ENCODE measurements around the gene DOCK9. TPM values are rescaled to one million over a fixed set of nuclear protein-coding genes. Genes with fewer than 3 reads are reported as not detected.
A peak's percentile ranks its signal among the peaks of the same experiment; 100 is the strongest.

Gene DOCK9
- total RNA-seq, 1 donor from 2014 or later: 56.3 TPM

DNA sequence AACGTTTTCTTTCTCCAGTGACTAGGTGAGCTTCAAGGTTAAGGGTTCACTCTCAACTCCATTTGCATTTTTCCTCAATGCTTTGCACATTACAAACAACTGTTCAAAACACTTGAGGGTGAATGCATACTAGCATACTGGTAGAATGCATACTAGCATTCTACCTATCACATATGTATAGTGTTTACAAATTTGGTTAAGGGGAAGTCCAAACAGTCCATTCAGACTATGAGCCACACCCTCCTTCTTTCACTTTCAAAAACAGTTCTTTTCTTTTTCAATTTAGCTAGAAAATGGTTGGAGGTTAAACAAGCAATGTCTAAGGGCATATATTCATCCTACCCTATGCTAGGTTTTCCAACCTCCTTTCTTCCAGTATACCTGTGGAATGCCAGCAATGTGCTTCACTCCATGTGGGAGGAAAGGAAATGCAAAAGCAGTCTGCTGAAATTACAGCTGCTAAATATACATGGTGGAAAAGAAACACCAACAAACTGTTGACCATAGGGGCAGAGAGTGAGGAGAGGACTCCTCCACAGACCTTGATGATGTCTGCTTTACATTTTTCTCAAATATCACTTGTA, 102.6 kb downstream of the DOCK9 start:
- Histone ChIP-seq H3K9me3 (ENCODE audit: insufficient read depth, low read depth, low read length) (peaks cover 8% of the 10 kb centered on the region), H3K27ac (ENCODE audit: low read depth, low read length) (no peak overlapping the region), H3K9ac (ENCODE audit: low read length) (no peak overlapping the region), H3K27me3 (ENCODE audit: insufficient read depth, low read length) (no peaks in the 10 kb centered on the region), H3K4me1 (ENCODE audit: insufficient read depth, low read length) (no peaks in the 10 kb centered on the region), H3K79me2 (ENCODE audit: insufficient read depth, low read length) (no peaks in the 10 kb centered on the region), H3K4me3 (ENCODE audit: insufficient read depth, low read depth, low read length) (no peak overlapping the region), H3K4me2 (ENCODE audit: low read length) (no peak overlapping the region), H4K20me1 (ENCODE audit: insufficient read depth, low read length) (no peaks in the 10 kb centered on the region), H2AFZ (ENCODE audit: low read depth, low read length) (no peak overlapping the region), H3K36me3 (ENCODE audit: insufficient read depth, low read length) (peaks cover 10% of the 10 kb centered on the region)
- Mint-ChIP-seq H3K36me3 (ENCODE audit: low read depth, unreplicated experiment) (peaks cover 50% of the 10 kb centered on the region), H3K27ac (ENCODE audit: unreplicated experiment) (no peak overlapping the region), H3K4me3 (ENCODE audit: unreplicated experiment) (no peak overlapping the region), H3K4me1 (ENCODE audit: low read depth, unreplicated experiment) (peaks cover 10% of the 10 kb centered on the region), H3K9me3 (ENCODE audit: unreplicated experiment) (no peaks in the 10 kb centered on the region), H3K27me3 (ENCODE audit: low read depth, unreplicated experiment) (no peaks in the 10 kb centered on the region)
- no peak for TF ChIP-seq EZH2 (IDR thresholded peaks at IDR 0.05; ENCODE audit: insufficient read depth, low read length)
- DNase-seq (ENCODE audit: low read depth) (no peak), FAIRE-seq (no peak)

DNA sequence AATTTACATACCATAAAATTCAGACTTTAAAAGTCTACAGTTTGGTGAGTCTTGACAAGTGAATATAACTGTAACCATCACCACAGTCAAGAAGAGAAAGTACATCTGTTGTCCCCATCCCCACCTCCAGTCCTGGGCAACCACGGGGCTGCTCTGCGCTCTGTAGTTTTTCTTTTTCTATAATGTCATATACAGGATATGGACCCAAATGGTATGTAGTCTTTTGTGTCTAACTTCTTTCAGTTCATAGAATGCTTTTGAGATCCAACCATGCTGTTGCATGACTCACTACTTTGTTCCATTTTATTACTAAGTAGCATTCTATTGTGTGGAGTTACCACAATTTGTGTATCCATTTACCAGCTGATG, 103.9 kb downstream of the DOCK9 start:
- H3K27ac ChIP-seq (ENCODE audit: low read depth, low read length): no peak overlapping the region
- Mint-ChIP-seq H3K9me3 (ENCODE audit: unreplicated experiment) (peaks cover 3% of the 10 kb centered on the region), H3K4me1 (ENCODE audit: low read depth, unreplicated experiment) (peaks cover 10% of the 10 kb centered on the region), H3K4me3 (ENCODE audit: unreplicated experiment) (no peak overlapping the region), H3K36me3 (ENCODE audit: low read depth, unreplicated experiment) (peaks cover 45% of the 10 kb centered on the region), H3K27ac (ENCODE audit: unreplicated experiment) (no peak overlapping the region), H3K27me3 (ENCODE audit: low read depth, unreplicated experiment) (no peaks in the 10 kb centered on the region)
- no peaks in the 10 kb centered on the region for H3K27me3 ChIP-seq (ENCODE audit: insufficient read depth, low read length)
- no peaks in the 10 kb centered on the region for H4K20me1 ChIP-seq (ENCODE audit: insufficient read depth, low read length)
- no peaks in the 10 kb centered on the region for H3K79me2 ChIP-seq (ENCODE audit: insufficient read depth, low read length)
- H2AFZ ChIP-seq (ENCODE audit: low read depth, low read length): no peak overlapping the region
- DNase-seq (ENCODE audit: low read depth) (peak; percentile 10), FAIRE-seq (no peak)
- peaks cover 8% of the 10 kb centered on the region for H3K9me3 ChIP-seq (ENCODE audit: insufficient read depth, low read depth, low read length)
- TF ChIP-seq, protein P1, sequence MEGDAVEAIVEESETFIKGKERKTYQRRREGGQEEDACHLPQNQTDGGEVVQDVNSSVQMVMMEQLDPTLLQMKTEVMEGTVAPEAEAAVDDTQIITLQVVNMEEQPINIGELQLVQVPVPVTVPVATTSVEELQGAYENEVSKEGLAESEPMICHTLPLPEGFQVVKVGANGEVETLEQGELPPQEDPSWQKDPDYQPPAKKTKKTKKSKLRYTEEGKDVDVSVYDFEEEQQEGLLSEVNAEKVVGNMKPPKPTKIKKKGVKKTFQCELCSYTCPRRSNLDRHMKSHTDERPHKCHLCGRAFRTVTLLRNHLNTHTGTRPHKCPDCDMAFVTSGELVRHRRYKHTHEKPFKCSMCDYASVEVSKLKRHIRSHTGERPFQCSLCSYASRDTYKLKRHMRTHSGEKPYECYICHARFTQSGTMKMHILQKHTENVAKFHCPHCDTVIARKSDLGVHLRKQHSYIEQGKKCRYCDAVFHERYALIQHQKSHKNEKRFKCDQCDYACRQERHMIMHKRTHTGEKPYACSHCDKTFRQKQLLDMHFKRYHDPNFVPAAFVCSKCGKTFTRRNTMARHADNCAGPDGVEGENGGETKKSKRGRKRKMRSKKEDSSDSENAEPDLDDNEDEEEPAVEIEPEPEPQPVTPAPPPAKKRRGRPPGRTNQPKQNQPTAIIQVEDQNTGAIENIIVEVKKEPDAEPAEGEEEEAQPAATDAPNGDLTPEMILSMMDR (IDR thresholded peaks at IDR 0.05; ENCODE audit: insufficient read depth, low read depth, low read length): no peak
- no peak for TF ChIP-seq EZH2 (IDR thresholded peaks at IDR 0.05; ENCODE audit: insufficient read depth, low read length)
- no peak overlapping the region for H3K4me2 ChIP-seq (ENCODE audit: low read length)
- H3K4me1 ChIP-seq (ENCODE audit: insufficient read depth, low read length): no peaks in the 10 kb centered on the region
- H3K9ac ChIP-seq (ENCODE audit: low read length): no peak overlapping the region
- H3K36me3 ChIP-seq (ENCODE audit: insufficient read depth, low read length): peaks cover 6% of the 10 kb centered on the region
- no peak overlapping the region for H3K4me3 ChIP-seq (ENCODE audit: insufficient read depth, low read depth, low read length)

DNA sequence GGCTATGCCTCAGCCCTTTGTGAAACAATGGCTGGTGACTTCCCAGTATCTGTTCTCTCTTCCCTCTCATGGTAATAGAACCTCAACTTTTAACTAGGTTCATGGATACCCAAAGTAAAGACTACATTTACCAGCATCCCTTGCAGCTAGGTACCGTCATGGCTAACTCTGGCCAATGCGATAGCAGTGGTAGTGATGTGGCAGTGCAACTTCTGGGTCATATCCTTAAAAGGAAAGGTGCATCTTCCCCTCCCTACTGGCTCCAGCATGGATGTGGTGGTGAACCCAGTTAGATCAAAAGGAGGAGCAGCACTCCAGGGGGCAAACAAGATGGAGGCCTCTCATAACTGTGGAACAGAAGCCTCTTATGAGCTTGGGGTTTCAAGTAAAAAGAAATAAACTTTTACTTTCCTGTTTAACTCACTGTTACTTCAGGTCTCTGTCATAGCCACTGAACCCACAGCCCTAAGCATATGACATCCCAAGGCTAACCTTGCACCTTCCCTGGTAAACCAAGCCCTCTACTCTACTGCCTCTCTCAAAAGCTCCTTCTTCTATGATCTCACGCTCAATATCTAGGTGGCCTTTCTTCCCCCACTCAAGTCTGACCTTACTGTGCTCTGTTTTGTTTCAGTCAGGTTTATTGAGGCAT, 104.4 kb downstream of the DOCK9 start:
- Mint-ChIP-seq H3K9me3 (ENCODE audit: unreplicated experiment) (peaks cover 3% of the 10 kb centered on the region), H3K4me1 (ENCODE audit: low read depth, unreplicated experiment) (peaks cover 10% of the 10 kb centered on the region), H3K27ac (ENCODE audit: unreplicated experiment) (no peak overlapping the region), H3K27me3 (ENCODE audit: low read depth, unreplicated experiment) (no peaks in the 10 kb centered on the region), H3K36me3 (ENCODE audit: low read depth, unreplicated experiment) (peaks cover 47% of the 10 kb centered on the region), H3K4me3 (ENCODE audit: unreplicated experiment) (no peak overlapping the region)
- Histone ChIP-seq H3K4me2 (ENCODE audit: low read length) (no peak overlapping the region), H4K20me1 (ENCODE audit: insufficient read depth, low read length) (no peaks in the 10 kb centered on the region), H3K4me3 (ENCODE audit: insufficient read depth, low read depth, low read length) (no peak overlapping the region), H3K9me3 (ENCODE audit: insufficient read depth, low read depth, low read length) (peaks cover 8% of the 10 kb centered on the region), H3K27ac (ENCODE audit: low read depth, low read length) (no peak overlapping the region), H3K4me1 (ENCODE audit: insufficient read depth, low read length) (no peaks in the 10 kb centered on the region), H2AFZ (ENCODE audit: low read depth, low read length) (no peak overlapping the region), H3K79me2 (ENCODE audit: insufficient read depth, low read length) (no peaks in the 10 kb centered on the region), H3K36me3 (ENCODE audit: insufficient read depth, low read length) (peaks cover 6% of the 10 kb centered on the region), H3K9ac (ENCODE audit: low read length) (no peak overlapping the region), H3K27me3 (ENCODE audit: insufficient read depth, low read length) (no peaks in the 10 kb centered on the region)
- no peak for FAIRE-seq
- DNase-seq (ENCODE audit: low read depth): no peak
- no peak for TF ChIP-seq EZH2 (IDR thresholded peaks at IDR 0.05; ENCODE audit: insufficient read depth, low read length)
- TF ChIP-seq, protein P1 (IDR thresholded peaks at IDR 0.05; ENCODE audit: insufficient read depth, low read depth, low read length): no peak
